ENCODE data around the gene DSCAM. TPM values are rescaled to one million over a fixed set of nuclear protein-coding genes. Genes with fewer than 3 reads are reported as not detected.

DSCAM gene
- total and polyA plus RNA-seq, 2 experiments from 2014 or later: 0.07 TPM; not detected in 1

- TF ChIP-seq JUNB (IDR thresholded peaks at IDR 0.05; ENCODE audit: unreplicated experiment): no peak
Measured at GRCh38 chr21:40465382-40465781, 381.6 kb downstream of the DSCAM start (continued).

GRCh38 chr21:40463176-40463575, 383.8 kb downstream of the DSCAM start:
- no peak overlapping the region for H3K4me2 ChIP-seq
- TF ChIP-seq EZH2phosphoT487 (IDR thresholded peaks at IDR 0.05; ENCODE audit: unreplicated experiment): no peak
- no peak for TF ChIP-seq CTCF (conservative IDR thresholded peaks at IDR 0.05; ENCODE audit: low read depth in 2 of 2)
- no peak for TF ChIP-seq ZNF462 (CRISPR knock-in tag; IDR thresholded peaks at IDR 0.05)
- TF ChIP-seq STAT1 (IDR thresholded peaks at IDR 0.05; ENCODE audit: unreplicated experiment): no peak
- TF ChIP-seq, protein P1, sequence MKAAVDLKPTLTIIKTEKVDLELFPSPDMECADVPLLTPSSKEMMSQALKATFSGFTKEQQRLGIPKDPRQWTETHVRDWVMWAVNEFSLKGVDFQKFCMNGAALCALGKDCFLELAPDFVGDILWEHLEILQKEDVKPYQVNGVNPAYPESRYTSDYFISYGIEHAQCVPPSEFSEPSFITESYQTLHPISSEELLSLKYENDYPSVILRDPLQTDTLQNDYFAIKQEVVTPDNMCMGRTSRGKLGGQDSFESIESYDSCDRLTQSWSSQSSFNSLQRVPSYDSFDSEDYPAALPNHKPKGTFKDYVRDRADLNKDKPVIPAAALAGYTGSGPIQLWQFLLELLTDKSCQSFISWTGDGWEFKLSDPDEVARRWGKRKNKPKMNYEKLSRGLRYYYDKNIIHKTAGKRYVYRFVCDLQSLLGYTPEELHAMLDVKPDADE (IDR thresholded peaks at IDR 0.05): no peak
- TF ChIP-seq ZNF114 (CRISPR knock-in tag; IDR thresholded peaks at IDR 0.05): no peak
- TF ChIP-seq EZH2 (IDR thresholded peaks at IDR 0.05; ENCODE audit: low read depth, unreplicated experiment): no peak
- no peak for TF ChIP-seq ZNF331 (CRISPR knock-in tag; IDR thresholded peaks at IDR 0.05; ENCODE audit: low read depth)
- H3K36me3 ChIP-seq (ENCODE audit: insufficient read depth): no peaks in the 10 kb centered on the region
- H3K36me3 Mint-ChIP-seq (ENCODE audit: low read depth): peaks cover 13% of the 10 kb centered on the region
- DNase-seq (ENCODE audit: low spot score): no peak
- no peak overlapping the region for H3K27ac Mint-ChIP-seq
- H4K20me1 ChIP-seq (replicated peaks; ENCODE audit: insufficient read depth): no peaks in the 10 kb centered on the region
- H3K27me3 ChIP-seq (ENCODE audit: insufficient read depth): no peaks in the 10 kb centered on the region
- no peak overlapping the region for H3K4me3 ChIP-seq
- H3K27ac ChIP-seq (ENCODE audit: low read depth): no peak overlapping the region
- no peaks in the 10 kb centered on the region for H3F3A ChIP-seq (replicated peaks; ENCODE audit: low read depth)
- H3K79me2 ChIP-seq (replicated peaks; ENCODE audit: insufficient read depth): no peaks in the 10 kb centered on the region
- peaks cover 3% of the 10 kb centered on the region for H3K27me3 Mint-ChIP-seq (ENCODE audit: insufficient read depth, low read depth, poor library complexity)
- no peaks in the 10 kb centered on the region for H3K4me1 Mint-ChIP-seq
- no peak overlapping the region for H2AFZ ChIP-seq
- H3K9me3 Mint-ChIP-seq: peaks cover 75% of the 10 kb centered on the region
- no peak overlapping the region for H3K4me3 Mint-ChIP-seq
- no peaks in the 10 kb centered on the region for H3K9me2 ChIP-seq (ENCODE audit: insufficient read depth)
- H3K4me1 ChIP-seq (ENCODE audit: insufficient read depth): no peaks in the 10 kb centered on the region
- ATAC-seq: no peak

Measured in GM23338 (cell line).